Uterus (tissue), 2 donors: Measurements from ENCODE around the gene OMD.

ENCODE experiments used
- POLR2A ChIP-seq, 2 donors: fragments of 450-650 bp; IDR thresholded peaks; one replicate each; pipeline ENCODE4 v1.6.1; 2016; ENCODE audit warnings: antibody characterized with exemption in 2 of 2, mild to moderate bottlenecking in 1 of 2, moderate library complexity in 1 of 2
- TF ChIP-seq, protein P1 (sequence below), 4 experiments: fragments of 200-600 bp in 2 of 4; fragments of 450-650 bp in 2 of 4; sonication (generic) in 2 of 4; IDR thresholded peaks; one replicate each; pipeline ENCODE4 v1.5.1; 2016 to 2019; ENCODE audit warnings: antibody characterized with exemption in 4 of 4, mild to moderate bottlenecking in 2 of 4, moderate library complexity in 1 of 4

DNA sequence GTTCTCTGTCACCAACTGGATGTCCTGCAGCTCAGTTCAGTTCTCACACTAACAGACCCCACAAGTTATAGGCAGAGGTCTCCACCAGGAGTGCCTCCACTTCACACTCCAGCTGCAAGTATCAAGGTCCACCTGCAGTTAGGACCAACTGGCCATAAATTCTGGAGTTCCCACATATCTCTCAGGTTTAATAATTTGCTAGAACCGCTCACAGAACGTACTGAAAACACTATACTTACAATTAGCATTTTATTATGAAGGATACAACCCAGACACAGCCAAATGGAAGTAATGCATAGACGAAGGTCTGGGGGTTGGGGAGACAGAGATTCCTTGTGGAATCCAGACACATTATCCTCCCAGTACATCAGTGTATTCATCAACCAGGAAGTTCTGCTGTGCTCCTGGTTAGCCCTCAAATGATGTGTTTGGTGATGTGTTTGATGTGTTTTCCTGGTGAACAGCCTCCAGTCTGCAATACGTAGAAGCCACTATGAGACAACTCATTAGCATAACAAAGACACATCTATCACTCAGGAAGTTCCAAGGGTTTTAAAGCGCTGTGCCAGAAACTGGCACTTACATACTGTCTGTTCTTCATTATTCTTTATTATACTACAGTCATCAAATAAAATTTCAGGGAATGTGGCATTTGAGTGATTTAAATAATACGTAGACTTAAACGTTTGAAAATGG, 45.3 kb downstream of the OMD start:
- TF ChIP-seq, protein P1, sequence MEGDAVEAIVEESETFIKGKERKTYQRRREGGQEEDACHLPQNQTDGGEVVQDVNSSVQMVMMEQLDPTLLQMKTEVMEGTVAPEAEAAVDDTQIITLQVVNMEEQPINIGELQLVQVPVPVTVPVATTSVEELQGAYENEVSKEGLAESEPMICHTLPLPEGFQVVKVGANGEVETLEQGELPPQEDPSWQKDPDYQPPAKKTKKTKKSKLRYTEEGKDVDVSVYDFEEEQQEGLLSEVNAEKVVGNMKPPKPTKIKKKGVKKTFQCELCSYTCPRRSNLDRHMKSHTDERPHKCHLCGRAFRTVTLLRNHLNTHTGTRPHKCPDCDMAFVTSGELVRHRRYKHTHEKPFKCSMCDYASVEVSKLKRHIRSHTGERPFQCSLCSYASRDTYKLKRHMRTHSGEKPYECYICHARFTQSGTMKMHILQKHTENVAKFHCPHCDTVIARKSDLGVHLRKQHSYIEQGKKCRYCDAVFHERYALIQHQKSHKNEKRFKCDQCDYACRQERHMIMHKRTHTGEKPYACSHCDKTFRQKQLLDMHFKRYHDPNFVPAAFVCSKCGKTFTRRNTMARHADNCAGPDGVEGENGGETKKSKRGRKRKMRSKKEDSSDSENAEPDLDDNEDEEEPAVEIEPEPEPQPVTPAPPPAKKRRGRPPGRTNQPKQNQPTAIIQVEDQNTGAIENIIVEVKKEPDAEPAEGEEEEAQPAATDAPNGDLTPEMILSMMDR (IDR thresholded peaks at IDR 0.05), result no peak
- no peak for TF ChIP-seq POLR2A (IDR thresholded peaks at IDR 0.05)
